Endometrium (tissue), 2 donors: Measurements from ENCODE around the gene INTS7.
"Not testable (repeated sequence)": the region's sequence is repeated elsewhere in the genome, so short reads cannot be mapped to it uniquely, and the experiment has no call there.

Experiments
- FAIRE-seq: peaks from 2 replicates; lab custom pipeline; 2012; peaks lifted over from hg19 to GRCh38; lab: Jason Lieb, UNC
- donor health status: control.
- donor health status: control.

INTS7 gene

DNA sequence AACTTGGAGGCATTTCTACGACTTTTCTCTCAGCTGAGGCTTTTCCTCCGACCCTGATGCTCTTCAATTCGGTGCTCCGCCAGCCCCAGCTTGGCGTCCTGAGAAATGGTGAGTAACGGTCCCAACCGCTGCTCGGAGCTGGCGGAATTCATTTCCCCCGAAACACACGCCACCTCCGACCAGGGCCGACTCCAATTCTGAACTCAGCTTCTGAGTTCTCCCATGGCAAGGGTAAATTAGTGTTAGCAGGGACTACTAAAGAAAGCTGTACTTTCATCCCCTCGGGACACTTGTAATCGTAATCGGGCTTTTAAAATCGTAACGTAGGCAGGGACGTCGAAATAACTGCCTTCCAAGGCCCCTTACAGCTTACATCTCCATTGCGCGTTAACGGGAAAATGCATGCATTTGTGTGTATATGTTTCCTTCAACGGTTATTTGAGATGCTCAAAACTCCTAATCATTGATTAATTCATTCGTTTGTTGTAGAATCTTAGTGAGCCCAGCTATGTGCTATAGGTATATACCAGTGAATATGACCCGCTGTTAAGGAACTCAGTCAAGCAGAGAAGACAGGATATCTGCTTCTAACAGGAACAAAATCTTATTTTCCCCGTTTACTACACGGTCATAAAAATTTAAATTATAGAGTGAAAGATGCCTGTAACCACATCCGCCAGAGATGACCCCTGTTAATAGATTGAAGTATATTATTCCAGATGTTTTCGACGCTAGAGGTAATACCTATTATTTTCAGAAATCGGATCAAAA is 663 bp upstream of the INTS7 start:
- no peak for FAIRE-seq

DNA sequence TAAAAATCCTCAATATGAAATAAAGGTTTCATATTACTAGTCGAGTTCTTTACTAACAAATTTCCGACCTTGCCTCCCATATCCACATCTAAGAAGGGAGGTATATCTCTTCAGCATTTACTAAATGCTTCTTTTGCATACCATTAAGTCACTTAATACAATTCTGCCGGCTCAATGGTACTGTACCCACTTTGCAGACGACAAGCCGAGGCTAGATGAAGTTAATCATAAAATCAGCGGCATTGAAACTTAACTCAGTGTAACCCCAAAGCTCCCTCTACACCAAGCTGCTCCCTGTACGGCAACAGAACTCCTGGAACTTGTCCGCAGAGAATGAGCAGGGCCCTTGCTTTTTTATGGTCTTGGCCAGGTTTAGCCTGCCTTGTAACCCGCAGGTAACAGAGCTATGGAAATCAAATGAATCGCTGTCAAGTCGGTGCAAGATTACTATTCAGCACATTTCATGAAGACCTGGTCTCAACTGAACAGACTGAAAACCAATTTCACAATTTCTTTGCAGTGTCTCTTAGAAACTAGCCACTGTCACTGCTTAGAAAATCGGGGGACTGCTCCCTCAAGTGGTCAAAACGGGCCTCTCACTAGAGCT is 738 bp downstream of the INTS7 start:
- no peak for FAIRE-seq

DNA sequence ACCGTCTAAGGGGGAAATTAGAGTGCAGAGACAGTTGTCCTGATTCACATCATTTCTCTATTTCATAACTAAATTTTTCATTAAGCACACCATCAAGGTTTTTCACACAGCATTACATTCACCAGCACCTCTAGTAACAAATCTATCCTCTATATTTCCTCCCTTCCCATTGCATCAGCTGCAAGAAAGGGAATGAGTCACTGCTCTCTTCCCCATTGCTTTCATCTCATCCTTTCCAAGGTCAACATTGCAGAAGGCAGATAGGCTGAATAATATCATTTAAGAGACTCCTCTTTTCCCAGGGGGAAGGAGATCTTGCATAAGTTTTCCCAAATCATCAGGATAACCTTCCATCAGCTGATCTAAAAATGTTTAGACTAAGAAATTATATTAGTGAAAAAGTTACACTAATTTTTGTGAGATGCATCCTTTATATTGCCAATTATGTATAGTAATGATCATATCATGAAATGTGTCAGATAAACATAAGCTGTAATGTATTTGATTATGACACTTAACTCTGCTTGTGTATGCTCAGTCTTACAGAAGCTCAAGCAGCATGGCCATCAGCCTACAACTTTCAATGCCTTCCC is 4.3 kb downstream of the INTS7 start:
- no peak for FAIRE-seq

DNA sequence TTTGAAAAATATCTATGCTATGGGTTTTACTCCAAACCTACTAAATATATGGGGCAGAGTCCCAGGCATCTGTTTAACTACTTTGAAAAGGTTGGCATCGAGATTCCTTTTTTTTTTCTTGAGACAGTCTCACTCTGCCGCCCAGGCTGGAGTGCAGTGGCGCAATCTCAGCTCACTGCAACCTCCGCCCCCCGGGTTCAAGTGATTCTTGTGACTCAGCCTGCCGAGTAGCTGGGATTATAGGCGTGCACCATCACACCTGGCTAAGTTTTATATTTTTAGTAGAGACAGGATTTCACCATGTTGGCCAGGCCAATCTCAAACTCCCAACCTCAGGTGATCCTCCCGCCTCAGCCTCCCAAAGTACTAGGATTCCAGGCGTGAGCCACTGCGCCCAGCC is 7.6 kb downstream of the INTS7 start:
- not testable (repeated sequence) for FAIRE-seq

DNA sequence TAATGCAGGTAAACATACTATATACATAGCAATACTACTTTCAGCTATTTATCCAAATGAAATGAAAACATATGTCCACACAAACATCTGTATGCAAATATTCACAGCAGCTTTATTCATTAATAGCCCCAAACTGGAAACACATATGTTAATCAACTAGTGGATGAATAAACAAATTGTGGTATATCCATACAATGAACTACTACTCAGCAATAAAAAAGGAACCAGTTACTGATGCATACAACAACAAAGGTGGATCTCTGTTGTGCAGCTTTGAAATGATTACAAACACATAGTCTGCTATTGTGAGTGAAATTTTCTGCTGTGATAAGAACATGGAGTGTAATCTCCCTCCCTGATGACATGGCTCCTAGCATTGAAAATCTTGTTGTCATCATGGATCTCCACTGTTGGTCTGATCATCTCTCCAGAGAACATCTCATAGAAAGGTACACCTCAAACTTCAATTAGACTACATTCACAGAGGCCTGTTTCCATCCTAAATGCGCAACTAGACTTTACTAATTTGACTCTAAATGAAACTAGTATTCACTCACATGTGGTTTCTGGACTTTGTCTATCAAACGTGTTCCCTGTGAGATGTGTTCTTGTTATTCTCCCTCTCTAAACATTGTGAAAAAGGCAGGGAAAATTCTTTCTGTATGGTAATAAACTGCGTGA is 10.7 kb downstream of the INTS7 start:
- FAIRE-seq, result no peak

DNA sequence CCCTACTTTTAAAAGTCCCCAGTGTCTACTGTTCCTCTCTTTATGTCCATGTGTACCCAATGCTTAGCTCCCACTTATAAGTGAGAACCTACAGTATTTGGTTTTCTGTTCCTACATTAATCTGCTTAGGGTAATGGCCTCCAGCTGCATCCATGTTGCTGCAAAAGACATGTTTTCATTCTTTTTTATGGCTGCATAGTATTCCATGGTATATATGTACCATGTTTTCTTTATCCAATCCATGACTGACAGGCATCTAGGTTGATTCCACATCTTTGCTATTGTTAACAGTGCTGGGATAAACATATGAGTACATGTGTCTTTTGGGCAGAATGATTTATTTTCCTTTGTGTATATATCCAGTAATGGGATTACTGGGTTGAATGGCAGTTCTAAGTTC is 12.4 kb downstream of the INTS7 start:
- FAIRE-seq, result not testable (repeated sequence)

DNA sequence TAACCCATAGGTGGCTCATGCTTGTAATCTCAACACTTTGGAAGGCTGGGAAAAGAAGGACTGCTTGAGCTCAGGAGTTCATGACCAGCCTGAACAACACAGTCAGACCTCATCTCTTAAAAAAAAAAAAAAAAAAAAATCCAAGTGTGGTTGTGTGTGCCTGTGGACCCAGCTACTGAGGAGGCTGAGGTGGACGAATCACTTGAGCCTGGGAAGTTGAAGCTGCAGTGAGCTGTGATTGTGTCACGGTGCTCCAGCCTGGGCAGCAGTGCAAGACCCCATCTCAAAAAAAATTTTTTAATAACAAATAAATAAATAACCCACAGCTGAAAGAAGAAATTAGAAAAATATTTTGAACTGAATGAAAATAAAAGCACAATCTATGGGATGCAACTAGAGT is 13.8 kb downstream of the INTS7 start:
- FAIRE-seq, result no peak

DNA sequence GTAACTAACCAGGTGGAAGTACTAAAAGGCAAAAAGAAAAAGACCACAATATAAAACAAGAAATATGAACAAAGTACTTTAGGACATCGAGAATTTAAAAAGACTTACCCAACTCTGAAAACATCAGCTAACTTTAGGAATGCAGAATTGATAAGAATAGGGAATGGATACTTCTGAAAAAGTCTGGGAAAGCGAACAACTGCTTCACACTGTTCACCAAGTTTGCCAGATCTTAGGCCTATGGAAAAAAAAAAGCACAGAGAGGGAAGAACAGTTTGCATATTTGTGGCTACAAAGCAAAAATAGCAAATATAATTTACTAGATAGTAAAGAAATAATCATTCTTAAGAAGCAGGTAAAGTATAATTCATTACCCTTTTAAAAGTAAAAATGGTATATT is 14.4 kb downstream of the INTS7 start:
- no peak for FAIRE-seq

DNA sequence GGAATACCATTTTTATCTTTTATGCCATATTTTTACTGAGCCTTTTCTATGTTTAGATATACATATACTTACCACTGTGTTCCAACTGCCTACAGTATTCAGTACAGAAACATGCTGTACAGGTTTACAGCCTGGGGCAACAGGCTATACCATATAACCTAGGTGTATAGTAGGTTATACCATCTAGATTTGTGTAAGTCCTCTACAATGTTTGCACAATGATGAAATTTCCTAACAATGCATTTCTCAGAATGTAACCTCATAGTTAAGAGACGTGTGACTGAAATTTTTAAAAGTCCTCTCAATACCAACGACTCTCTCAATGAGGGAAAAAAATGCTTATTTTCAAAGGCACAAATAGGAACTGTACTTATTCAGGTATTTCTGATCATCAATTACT is 21.7 kb downstream of the INTS7 start:
- FAIRE-seq, result no peak

DNA sequence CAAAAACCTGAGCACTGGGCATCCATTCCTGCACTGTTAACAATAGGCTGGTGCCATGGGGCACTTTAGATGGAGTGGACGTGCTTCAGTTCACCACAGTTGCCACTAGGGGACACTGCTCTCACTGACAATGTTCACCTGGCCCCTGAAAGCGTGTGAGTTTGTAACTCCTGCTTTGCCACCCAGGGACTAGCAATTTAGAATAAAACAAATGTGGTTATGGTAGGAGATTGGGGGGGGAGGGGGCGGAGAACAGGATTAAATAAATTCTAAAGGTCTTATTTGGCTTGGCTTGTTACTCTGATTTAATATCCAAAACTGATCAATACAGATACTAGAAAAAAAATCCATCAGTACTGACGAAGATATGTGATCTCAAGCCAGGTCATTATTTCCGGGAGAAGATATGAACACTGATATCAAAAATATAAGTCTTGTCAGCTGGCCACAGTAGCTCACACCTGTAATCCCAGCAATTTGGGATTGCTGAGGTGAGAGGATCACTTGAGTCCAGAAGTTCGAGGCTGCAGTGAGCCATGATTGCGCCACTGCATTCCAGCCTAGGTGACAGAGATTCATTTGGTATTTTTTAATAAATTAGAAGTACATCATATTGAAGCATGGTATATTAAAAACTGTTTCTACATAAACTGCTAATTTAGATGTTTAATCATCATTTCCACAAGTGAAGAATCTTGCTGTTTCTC is 23.2 kb downstream of the INTS7 start:
- no peak for FAIRE-seq

DNA sequence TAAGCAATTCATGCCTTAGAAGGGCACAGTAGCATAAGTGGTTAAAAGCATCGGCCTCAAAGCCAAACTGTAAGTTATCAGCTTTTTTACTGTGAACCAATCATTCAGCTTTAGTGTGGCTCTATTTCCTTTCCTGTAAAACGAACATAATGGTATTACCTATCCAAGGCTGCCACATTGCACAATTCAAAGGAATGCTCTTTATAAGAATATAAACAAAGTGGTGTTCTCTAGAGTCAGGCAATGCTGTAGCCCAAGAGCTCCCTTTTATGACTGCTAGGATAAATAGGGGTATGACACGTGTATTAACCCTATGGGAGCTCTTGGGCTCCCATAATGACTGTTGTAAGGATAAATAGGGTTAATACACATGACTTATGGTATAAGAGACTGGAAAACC is 25.4 kb downstream of the INTS7 start:
- no peak for FAIRE-seq

DNA sequence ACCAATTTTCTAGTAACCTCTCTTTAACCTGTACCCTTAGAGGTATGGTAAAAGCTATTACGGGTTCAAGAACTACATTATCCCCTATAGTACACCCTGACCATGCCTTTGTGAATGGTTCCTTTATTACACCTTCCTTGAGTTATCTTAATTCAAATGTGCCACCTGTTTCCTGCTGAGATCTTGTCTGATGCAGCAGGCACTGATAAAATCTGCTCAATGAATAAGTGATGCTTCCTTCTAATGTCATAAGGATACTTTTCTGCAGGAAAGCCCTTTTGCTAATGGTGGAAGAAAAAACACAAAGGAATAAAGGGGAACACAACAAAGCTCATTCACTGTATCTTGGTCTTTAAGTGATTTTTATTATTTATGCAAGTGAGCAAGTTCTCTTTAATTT is 25.8 kb downstream of the INTS7 start:
- FAIRE-seq, result no peak

DNA sequence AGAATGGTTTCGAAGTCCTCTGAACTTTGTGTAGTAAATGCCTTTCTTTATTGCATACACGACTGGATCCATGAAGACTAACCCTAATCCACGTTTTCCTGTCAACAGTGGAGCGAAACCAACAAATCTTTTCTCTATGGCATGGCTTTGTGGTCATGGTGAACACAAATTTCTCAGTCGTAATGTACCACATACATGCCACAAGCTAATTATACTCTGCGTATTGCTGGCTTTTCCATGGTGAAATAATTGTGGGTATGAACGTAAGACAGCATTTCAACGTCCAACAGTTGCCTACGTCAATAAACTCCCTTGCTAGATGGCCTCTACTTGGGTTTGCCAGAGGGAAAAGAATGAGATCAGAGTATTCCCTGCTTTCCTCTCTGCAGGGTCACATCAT is 27.5 kb downstream of the INTS7 start:
- no peak for FAIRE-seq

DNA sequence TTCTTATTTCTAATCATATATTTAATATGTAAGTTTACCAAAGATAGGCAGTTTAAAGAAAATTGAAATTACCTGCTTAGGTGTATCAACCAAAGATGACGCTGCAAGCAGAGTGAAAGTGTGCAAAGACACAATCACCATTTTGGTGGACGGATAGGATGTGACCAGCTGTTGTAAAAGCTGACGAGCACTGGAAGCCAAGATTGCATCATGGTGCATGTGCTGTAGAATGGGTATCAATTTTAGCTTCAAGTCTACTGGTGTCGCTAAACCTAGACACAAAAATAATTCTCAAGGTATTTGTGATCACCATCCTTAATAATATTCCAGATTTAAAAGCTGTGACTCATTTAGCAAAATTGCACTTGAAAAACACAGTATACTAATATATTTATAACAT is 28.2 kb downstream of the INTS7 start:
- no peak for FAIRE-seq

DNA sequence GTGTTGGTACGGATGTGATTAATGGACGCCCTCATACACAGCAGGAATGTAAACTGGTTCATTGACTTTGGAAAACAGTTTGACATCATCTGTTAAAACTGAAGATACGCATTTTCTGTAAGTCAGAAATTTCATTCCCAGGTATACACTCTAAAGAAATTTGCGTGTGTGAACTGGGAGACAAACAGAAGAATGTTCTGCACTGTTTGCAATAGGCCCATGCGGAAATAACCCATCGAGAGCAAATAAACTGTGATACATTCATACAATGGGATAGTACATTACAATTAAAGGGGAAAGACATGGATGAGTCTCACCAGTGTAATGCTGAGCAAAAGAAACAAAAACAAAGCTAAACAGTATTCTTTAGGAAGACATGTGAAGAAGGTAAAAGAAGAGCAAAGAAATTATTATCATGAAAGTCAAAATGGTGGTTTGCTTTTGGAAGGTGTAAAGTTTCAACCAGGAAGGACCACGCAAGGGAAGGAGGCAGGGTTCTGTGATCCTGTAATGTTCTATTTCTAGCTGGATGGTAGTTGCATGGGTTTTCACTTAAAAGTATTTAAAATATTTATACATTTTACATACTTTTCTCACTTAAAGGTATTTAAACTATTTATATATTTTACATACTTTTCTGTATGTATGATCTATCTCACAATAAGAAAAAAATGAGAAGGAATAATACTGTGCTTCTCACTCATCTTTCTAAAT is 30.3 kb downstream of the INTS7 start:
- no peak for FAIRE-seq

DNA sequence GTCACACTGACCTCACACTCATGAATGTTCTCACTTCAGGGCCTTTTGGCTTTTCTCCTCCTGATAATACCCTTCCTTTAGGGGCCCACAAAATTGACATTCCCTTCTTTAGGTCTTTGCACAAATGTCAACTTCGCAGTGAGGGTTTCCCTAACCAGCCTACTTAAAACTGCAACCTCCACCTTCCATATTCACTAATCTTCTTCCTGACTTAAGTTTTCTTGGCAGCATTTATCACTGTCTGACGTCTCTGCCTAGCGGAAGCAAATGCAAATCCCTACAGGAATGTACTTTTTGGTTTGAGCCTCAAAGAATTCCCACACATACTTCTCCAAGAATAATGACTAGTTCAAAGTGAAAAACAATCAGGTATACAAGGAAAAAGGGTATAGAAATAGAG is 32.8 kb downstream of the INTS7 start:
- FAIRE-seq, result no peak

DNA sequence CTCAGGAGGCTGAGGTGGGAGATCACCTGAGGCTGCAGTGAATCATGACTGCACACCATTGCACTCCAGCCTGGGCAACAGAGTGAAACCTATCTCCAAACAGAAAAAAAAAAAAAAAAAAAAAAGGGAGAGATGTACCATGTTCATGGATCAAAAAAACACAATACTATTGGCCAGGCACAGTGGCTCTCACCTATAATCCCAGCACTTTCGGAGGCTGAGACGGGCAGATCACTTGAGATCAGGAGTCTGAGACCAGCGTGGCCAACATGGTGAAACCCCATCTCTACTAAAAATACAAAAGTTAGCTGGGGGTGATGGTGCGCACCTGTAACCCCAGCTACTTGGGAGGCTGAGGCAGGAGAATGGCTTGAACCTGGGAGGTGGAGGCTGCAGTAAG is 37.9 kb downstream of the INTS7 start:
- not testable (repeated sequence) for FAIRE-seq

DNA sequence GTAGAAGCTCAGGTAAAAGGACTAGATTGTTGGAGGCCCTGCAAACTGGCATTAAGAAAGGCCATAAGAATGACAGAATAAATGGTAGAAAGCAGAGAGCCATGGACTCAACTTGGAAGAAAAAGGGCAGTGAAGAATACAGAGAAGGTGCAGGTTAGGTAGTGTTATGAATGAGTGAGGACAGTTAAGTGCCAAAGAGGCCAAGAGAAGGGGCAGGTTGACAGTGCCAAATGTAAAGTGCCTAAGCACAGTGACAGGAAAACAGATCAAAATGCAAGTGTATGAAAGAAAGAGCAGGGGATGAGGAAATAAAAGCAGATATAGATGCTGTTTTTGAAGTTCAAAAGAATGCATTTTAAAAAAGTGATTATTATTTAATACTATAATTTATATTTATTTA is 43.7 kb downstream of the INTS7 start:
- FAIRE-seq, result no peak

DNA sequence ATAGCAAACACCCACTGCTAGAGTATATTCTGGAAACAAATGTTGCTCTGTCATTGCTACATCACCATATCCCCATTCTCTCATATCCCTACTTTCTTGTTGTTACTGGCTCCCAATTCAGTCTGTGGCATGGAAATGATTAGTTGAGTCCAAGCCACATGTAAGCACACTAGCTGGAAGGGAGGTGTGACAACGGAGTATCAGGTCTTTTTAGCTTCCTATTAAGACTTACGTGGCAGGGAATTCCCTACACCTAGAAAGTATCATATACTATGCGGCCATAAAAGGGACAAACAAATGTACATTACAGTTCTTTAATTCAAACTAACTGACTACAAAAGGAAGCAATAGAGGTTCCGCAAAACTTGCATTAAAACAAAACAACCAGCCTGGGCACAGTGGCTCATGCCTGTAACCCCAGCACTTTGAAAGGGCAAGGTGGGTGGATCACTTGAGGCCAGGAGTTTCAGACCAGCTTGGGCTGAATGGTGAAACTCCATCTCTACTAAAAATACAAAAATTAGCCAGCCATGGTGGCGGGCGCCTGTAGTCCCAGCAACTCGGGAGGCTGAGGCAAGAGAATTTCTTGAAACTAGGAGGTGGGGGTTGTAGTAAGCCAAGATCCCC is 48.6 kb downstream of the INTS7 start:
- no peak for FAIRE-seq

DNA sequence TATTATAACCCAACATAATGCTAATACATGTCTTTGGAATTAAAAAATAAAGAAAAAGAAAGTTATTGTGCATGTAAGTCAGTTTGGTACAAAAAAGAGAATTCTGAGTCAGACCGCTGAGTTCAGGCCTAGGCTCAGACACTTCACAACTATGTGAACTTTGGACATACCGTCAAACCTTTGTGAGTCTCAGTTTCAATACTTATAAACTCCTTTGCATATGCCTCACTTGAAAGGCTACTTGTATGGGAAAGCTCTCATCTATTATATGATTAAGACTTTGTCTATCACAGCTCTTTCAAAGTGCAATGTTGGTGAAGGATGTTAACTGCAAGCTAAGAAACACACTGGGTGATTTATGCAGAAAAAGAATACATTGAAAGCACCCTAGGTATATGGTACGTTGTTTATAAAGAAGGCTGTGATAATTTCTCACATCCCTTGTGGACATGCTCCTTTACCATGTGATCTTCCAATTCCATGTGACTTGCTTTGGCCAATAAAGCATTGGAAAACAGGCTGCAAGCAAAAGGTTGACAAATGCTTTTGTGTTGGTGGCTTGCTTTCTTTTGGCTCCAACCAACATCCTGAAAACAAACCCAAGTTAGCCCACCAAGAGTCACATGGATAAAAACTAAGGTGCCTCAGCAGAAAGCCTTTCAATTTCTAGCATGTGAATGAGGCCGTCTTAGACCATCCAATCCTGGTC is 49.6 kb downstream of the INTS7 start:
- FAIRE-seq, result no peak

DNA sequence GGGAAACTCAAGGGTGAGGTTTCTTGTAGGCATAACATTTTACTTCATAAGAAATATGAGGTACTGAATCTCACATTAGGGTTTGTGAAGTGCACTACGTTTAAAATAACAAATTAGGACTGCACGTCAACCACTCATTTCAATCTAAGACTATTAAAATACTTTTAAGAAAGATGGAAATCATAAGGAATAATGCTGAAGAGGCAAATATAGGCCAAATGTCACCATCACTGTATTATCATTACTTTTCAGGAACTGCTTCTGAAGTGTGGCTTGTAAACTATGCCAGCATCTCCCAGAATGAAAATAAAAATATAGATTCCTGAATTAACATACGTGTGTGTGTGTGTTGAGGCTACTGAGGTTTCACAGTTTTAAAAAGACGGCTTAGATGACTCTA is 56.8 kb downstream of the INTS7 start:
- FAIRE-seq, result no peak
